Endothelial cell of umbilical vein (primary cell): Measurements from ENCODE around the gene IPO13. TPM values are rescaled to one million over a fixed set of nuclear protein-coding genes. Genes with fewer than 3 reads are reported as not detected.

Source experiments
- BruUV-seq: library from RNA; stranded (reverse); fragments of 400-500 nt; replicated peaks from 2 replicates; lab custom pipeline; 2021; lab: Mats Ljungman, UMichigan
- CTCF ChIA-PET: fragments of 300-600, 350-600 bp; sonication (Branson Sonifier 250); formaldehyde crosslinking; loops from one replicate; lab custom pipeline; 2021; ENCODE audit warnings: antibody characterized with exemption, inconsistent platforms; lab: Charles Lee
- POLR2A ChIA-PET: fragments of 300-600, 350-600 bp; sonication (Branson Sonifier 250); formaldehyde crosslinking; loops from one replicate; lab custom pipeline; 2021; ENCODE audit warnings: antibody characterized with exemption, inconsistent platforms; lab: Charles Lee
- DNase-seq: peaks from one replicate; pipeline ENCODE4 v3.0.0-alpha.2; 2011; ENCODE audit warnings: low read depth, low spot score
- FAIRE-seq: peaks from 2 replicates; lab custom pipeline; 2011; peaks lifted over from hg19 to GRCh38; lab: Jason Lieb, UNC
- H2AFZ ChIP-seq: 2 replicates; pipeline ENCODE4 v1.6.0; 2012; ENCODE audit warnings: low read depth, low read length, control low read depth, inconsistent platforms
- H3K27ac ChIP-seq: 2 replicates; pipeline ENCODE4 v1.5.1; 2011; ENCODE audit warnings: low read depth, mild to moderate bottlenecking, control low read depth, low read length, moderate library complexity; ENCODE audit not compliant: insufficient read depth
- H3K27me3 ChIP-seq, 2 experiments: 2 replicates each; pipeline versions ENCODE4 v1.6.0 to v1.6.1; 2011; ENCODE audit warnings: low read length in 2 of 2, mixed read lengths in 1 of 2; ENCODE audit not compliant: control insufficient read depth in 2 of 2, insufficient read depth in 2 of 2
- H3K36me3 ChIP-seq, 2 experiments: 2 replicates in 1 of 2; 3 replicates in 1 of 2; pipeline ENCODE4 v1.5.1; 2011; ENCODE audit warnings: low read length in 2 of 2, mild to moderate bottlenecking in 1 of 2, moderate library complexity in 1 of 2; ENCODE audit not compliant: control insufficient read depth in 2 of 2, insufficient read depth in 2 of 2; ENCODE audit errors: extremely low read depth in 1 of 2
- H3K4me1 ChIP-seq: 3 replicates; pipeline ENCODE4 v1.5.1; 2011; ENCODE audit warnings: mild to moderate bottlenecking, low read length; ENCODE audit not compliant: control insufficient read depth, insufficient read depth; ENCODE audit errors: extremely low read depth
- H3K4me2 ChIP-seq: 2 replicates; pipeline ENCODE4 v1.6.1; 2011; ENCODE audit warnings: low read length, control low read depth, mixed read lengths; ENCODE audit not compliant: insufficient read depth
- H3K4me3 ChIP-seq, 3 experiments: fragments of 200-600 bp in 1 of 3; sonication (generic), shearing (Covaris generic) in 1 of 3; replicated peaks in 1 of 3; 2 replicates each; pipeline ENCODE4 v1.5.1; 2011 to 2016; ENCODE audit warnings: control low read depth in 3 of 3, low read length in 3 of 3, mild to moderate bottlenecking in 2 of 3, inconsistent platforms in 1 of 3, low read depth in 1 of 3, moderate library complexity in 1 of 3; ENCODE audit not compliant: insufficient read depth in 1 of 3
- H3K79me2 ChIP-seq: 2 replicates; pipeline ENCODE4 v1.6.0; 2012; ENCODE audit warnings: low read length, inconsistent platforms; ENCODE audit not compliant: control insufficient read depth, insufficient read depth
- H3K9ac ChIP-seq: replicated peaks from 2 replicates; pipeline ENCODE3; 2011; ENCODE audit warnings: low read length, control low read depth; ENCODE audit not compliant: insufficient read depth; ENCODE audit errors: extremely low read depth
- H3K9me1 ChIP-seq: replicated peaks from 3 replicates; pipeline ENCODE4 v1.6.0; 2011; ENCODE audit warnings: mild to moderate bottlenecking, low read length; ENCODE audit not compliant: control insufficient read depth, insufficient read depth; ENCODE audit errors: extremely low read depth
- H3K9me3 ChIP-seq: replicated peaks from 2 replicates; pipeline ENCODE4 v1.5.1; 2012; ENCODE audit warnings: low read length, inconsistent platforms; ENCODE audit not compliant: control insufficient read depth, insufficient read depth
- H4K20me1 ChIP-seq: replicated peaks from 2 replicates; pipeline ENCODE3; 2011; ENCODE audit warnings: mild to moderate bottlenecking, low read length; ENCODE audit not compliant: control insufficient read depth, insufficient read depth; ENCODE audit errors: extremely low read depth
- FOS ChIP-seq: IDR thresholded peaks from 2 replicates; pipeline ENCODE4 v1.6.1; 2011; ENCODE audit warnings: mild to moderate bottlenecking, low read length, moderate library complexity, borderline replicate concordance; ENCODE audit not compliant: insufficient read depth
- dilution Hi-C: fragments of 300-500 bp; cut with MboI; formaldehyde crosslinking; loops from one replicate; pipeline ENCODE4 v1.15.0; 2019; ENCODE audit warnings: low sequenced_read_pairs; ENCODE audit not compliant: extremely low pct_ligation_motif_present
- intact Hi-C: fragments of 100-400 bp; cut with micrococcal nuclease; formaldehyde crosslinking; loops from one replicate; pipeline ENCODE4 v1.10.0; 2022
- polyA plus RNA-seq, 4 experiments: library from polyadenylated mRNA; depleted of rRNA in 3 of 4; stranded (reverse) in 3 of 4; unstranded in 1 of 4; fragments of >200 nt; gene quantifications; 2 replicates each; pipeline versions ENCODE4 v1.2.1 to v1.2.3, GENCODE V29; 2011 to 2012; ENCODE audit warnings: missing spikeins in 1 of 4
- total RNA-seq: library from RNA; stranded (reverse); gene quantifications from 2 replicates; pipeline ENCODE4 v1.2.3, GENCODE V29; 2021
- TF ChIP-seq, protein P1 (sequence below), 2 donors: IDR thresholded peaks; 1 replicate in 1 of 2; 2 replicates in 1 of 2; pipeline ENCODE4 v1.5.1; 2011; ENCODE audit warnings: low read length in 2 of 2, mild to moderate bottlenecking in 2 of 2, moderate library complexity in 2 of 2, control low read depth in 1 of 2, inconsistent platforms in 1 of 2, low read depth in 1 of 2; ENCODE audit not compliant: insufficient read depth in 1 of 2; ENCODE audit errors: extremely low read depth in 1 of 2

Gene IPO13
- total and polyA plus RNA-seq, 2 donors (not counting 3 experiments of a cell fraction or from before 2014, with no cell fraction given), result 28.9 to 29.3 TPM

DNA sequence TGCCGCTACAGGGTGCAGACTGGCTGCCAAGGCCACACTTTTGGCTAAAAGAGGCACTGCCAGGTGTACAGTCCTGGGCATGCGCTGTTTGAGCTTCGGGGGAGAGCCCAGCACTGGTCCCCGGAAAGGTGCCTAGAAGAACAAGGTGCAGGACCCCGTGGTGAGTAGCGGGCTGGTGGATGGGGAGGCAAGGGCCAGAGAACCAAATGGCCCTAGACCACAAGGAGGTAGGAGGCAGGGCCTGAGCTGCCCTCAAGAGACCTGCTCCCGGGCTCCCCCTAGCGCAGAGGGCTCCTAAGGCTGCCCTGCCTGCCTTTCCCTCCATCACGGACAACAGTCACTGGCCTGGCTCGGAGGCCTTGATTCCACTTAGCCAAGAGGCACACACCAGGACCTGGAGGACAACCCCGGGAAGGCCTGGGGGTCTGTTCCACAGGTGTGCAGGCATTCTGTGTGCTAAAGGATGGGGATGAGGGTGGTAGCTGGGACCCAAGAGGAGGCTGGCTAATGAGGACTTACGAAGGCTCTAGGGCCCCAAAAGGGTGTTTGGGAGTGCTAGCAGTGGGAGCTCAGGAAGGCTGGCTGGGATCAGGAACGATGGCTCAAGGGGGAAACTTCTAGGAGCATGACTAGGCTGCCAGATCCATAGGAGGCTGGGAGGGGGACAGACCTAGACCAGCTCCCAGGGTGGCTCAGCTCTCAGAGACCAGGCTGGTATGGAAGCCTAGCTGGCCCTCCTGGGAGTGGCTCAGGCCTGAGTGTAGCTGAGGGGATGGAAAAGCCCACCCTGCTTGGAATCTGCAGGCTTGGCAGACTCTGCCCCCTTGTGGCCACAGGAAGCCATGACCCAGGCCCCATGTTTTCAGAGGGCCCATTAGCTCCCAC lies 12.4 kb upstream of the IPO13 start:
- Histone ChIP-seq H3K27me3 (peaks cover 3 to 9% of the 10 kb centered on the region in 2 experiments), H3K27ac (no peak overlapping the region), H2AFZ (no peak overlapping the region), H3K36me3 (no peaks in the 10 kb centered on the region), H3K79me2 (no peaks in the 10 kb centered on the region), H3K4me1 (peaks cover 5% of the 10 kb centered on the region), H3K9ac (no peak overlapping the region), H3K9me1 (no peaks in the 10 kb centered on the region), H3K9me3 (no peaks in the 10 kb centered on the region), H4K20me1 (no peaks in the 10 kb centered on the region), H3K4me2 (no peak overlapping the region), H3K4me3 (no peak overlapping the region)
- BruUV-seq, result no TSS peak
- POLR2A ChIA-PET, result interaction anchor here (0.8 kb wide), 1 partner anchor 13 kb away, joined by 4 read pairs; the partner anchor contains the start of gene IPO13
- peak; percentile 67 for FAIRE-seq
- peak; percentile 42 for DNase-seq
- TF ChIP-seq, protein P1, sequence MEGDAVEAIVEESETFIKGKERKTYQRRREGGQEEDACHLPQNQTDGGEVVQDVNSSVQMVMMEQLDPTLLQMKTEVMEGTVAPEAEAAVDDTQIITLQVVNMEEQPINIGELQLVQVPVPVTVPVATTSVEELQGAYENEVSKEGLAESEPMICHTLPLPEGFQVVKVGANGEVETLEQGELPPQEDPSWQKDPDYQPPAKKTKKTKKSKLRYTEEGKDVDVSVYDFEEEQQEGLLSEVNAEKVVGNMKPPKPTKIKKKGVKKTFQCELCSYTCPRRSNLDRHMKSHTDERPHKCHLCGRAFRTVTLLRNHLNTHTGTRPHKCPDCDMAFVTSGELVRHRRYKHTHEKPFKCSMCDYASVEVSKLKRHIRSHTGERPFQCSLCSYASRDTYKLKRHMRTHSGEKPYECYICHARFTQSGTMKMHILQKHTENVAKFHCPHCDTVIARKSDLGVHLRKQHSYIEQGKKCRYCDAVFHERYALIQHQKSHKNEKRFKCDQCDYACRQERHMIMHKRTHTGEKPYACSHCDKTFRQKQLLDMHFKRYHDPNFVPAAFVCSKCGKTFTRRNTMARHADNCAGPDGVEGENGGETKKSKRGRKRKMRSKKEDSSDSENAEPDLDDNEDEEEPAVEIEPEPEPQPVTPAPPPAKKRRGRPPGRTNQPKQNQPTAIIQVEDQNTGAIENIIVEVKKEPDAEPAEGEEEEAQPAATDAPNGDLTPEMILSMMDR (IDR thresholded peaks at IDR 0.05; ENCODE audit: extremely low read depth in 1 of 2, insufficient read depth in 1 of 2, low read depth in 1 of 2, low read length in 2 of 2), result peak; percentile 63 to 91
- no peak for TF ChIP-seq FOS
- dilution Hi-C loops, result loop anchor here (25.0 kb wide), 1 partner anchor 172 kb away; no protein-coding TSS in a partner anchor
- intact Hi-C loops, result loop anchor here (1.0 to 5.0 kb wide), 5 partner anchors 82 to 405 kb away; partner anchors contain the start of genes KDM4A and ST3GAL3
- CTCF ChIA-PET, result interaction anchor here (0.7 to 18.1 kb wide), 75 partner anchors 8 to 1021 kb away, joined by 3 to 965 read pairs (median 5); partner anchors contain the start of genes ATP6V0B, DMAP1, IPO13 and KDM4A
